K562 (cell line): ENCODE results near the gene CRIP1. TPM values are rescaled to one million over a fixed set of nuclear protein-coding genes. Genes with fewer than 3 reads are reported as not detected.

Experiments
- ATAC-seq: fragments of 200-7000 bp; cut with Tn5 transposase; 3 replicates; pipeline ENCODE4 v1.9.1; 2020; ENCODE audit warnings: moderate library complexity
- BruUV-seq: library from RNA; stranded (reverse); fragments of 400-500 nt; replicated peaks from 2 replicates; lab custom pipeline; 2021; lab: Mats Ljungman, UMichigan
- CTCF ChIA-PET: fragments of 300-600 bp; formaldehyde crosslinking; extraction: SDS; loops from one replicate; lab custom pipeline; 2021; ENCODE audit warnings: low intra/inter-chr PET ratio; lab: Yijun Ruan, JAX
- POLR2A ChIA-PET: fragments of 300-600, 350-650 bp; sonication (Branson Sonifier 250); formaldehyde crosslinking; extraction: SDS; loops from one replicate; lab custom pipeline; 2021; ENCODE audit warnings: antibody characterized with exemption, inconsistent platforms; lab: Yijun Ruan, JAX
- DNase-seq, 4 experiments: peaks; one replicate each; pipeline versions ENCODE4 v3.0.0 to v3.0.0-alpha.2; 2011 to 2018; ENCODE audit warnings: low spot score in 3 of 4, mixed read lengths in 3 of 4; ENCODE audit errors: extremely low read depth in 1 of 4
- FAIRE-seq: peaks from 2 replicates; lab custom pipeline; 2011; peaks lifted over from hg19 to GRCh38; lab: Jason Lieb, UNC
- H2AFZ ChIP-seq: 2 replicates; pipeline ENCODE4 v1.6.0; 2011; ENCODE audit warnings: low read depth, low read length, control low read depth, inconsistent platforms
- H3K27ac ChIP-seq: fragments of 200-600 bp; 3 replicates; pipeline ENCODE4 v1.8.0; 2011; ENCODE audit warnings: low read depth, mild to moderate bottlenecking, control low read depth, inconsistent platforms, low read length, moderate library complexity, mixed read lengths; ENCODE audit errors: extremely low read depth
- H3K27me3 ChIP-seq, 2 experiments: fragments of 300-600 bp in 1 of 2; 2 replicates in 1 of 2; 3 replicates in 1 of 2; pipeline versions ENCODE4 v1.6.0 to v1.8.0; 2011; ENCODE audit warnings: inconsistent platforms in 2 of 2, low read length in 2 of 2, mild to moderate bottlenecking in 1 of 2, mixed read lengths in 1 of 2, moderate library complexity in 1 of 2; ENCODE audit not compliant: control insufficient read depth in 2 of 2, insufficient read depth in 2 of 2
- H3K36me3 ChIP-seq: fragments of 300-600 bp; 3 replicates; pipeline ENCODE4 v1.8.0; 2011; ENCODE audit warnings: mild to moderate bottlenecking, low read length, inconsistent platforms; ENCODE audit not compliant: control insufficient read depth, insufficient read depth
- H3K4me1 ChIP-seq, 2 experiments: fragments of 200-600 bp in 1 of 2; replicated peaks in 1 of 2; 2 replicates in 1 of 2; 3 replicates in 1 of 2; pipeline versions ENCODE4 v1.5.1 to v1.8.0; 2011; ENCODE audit warnings: inconsistent platforms in 2 of 2, low read length in 2 of 2, mild to moderate bottlenecking in 1 of 2, mixed read lengths in 1 of 2, moderate library complexity in 1 of 2; ENCODE audit not compliant: control insufficient read depth in 2 of 2, insufficient read depth in 2 of 2
- H3K4me2 ChIP-seq: 2 replicates; pipeline ENCODE4 v1.6.1; 2011; ENCODE audit warnings: low read length, control low read depth, inconsistent platforms, mixed read lengths; ENCODE audit not compliant: insufficient read depth
- H3K4me3 ChIP-seq: fragments of 200-600 bp; sonication (generic), shearing (Covaris generic); 2 replicates; pipeline ENCODE4 v1.5.1; 2016; ENCODE audit warnings: control low read depth, inconsistent platforms
- H3K79me2 ChIP-seq: fragments of 200-600 bp; 3 replicates; pipeline ENCODE4 v1.8.0; 2011; ENCODE audit warnings: low read length, inconsistent platforms; ENCODE audit not compliant: control insufficient read depth, insufficient read depth
- H3K9ac ChIP-seq, 2 experiments: 2 replicates each; pipeline versions ENCODE4 v1.6.0 to v1.6.1; 2011; ENCODE audit warnings: low read depth in 2 of 2, low read length in 2 of 2, control low read depth in 1 of 2, inconsistent platforms in 1 of 2, mild to moderate bottlenecking in 1 of 2, mixed read lengths in 1 of 2; ENCODE audit not compliant: insufficient read depth in 1 of 2
- H3K9me1 ChIP-seq: one replicate; pipeline ENCODE4 v1.6.0; 2011; ENCODE audit warnings: inconsistent platforms, mild to moderate bottlenecking, low read length, moderate library complexity; ENCODE audit not compliant: control insufficient read depth, insufficient read depth
- H3K9me3 ChIP-seq: replicated peaks from 2 replicates; pipeline ENCODE4 v1.5.1; 2011; ENCODE audit warnings: low read depth, low read length, inconsistent platforms; ENCODE audit not compliant: control insufficient read depth, insufficient read depth
- H4K20me1 ChIP-seq: replicated peaks from 2 replicates; pipeline ENCODE4 v1.6.1; 2011; ENCODE audit warnings: low read length, inconsistent platforms, mixed read lengths; ENCODE audit not compliant: control insufficient read depth, insufficient read depth
- ATF7 ChIP-seq: fragments of 450-650 bp; IDR thresholded peaks from 2 replicates; pipeline ENCODE4 v1.7.1; 2014; ENCODE audit warnings: mild to moderate bottlenecking, moderate library complexity
- BMI1 ChIP-seq: fragments of 150-350 bp; IDR thresholded peaks from 2 replicates; pipeline ENCODE4 v1.6.1; 2014; ENCODE audit warnings: low read length
- CBFB ChIP-seq: sonication (generic); formaldehyde crosslinking; IDR thresholded peaks from 2 replicates; pipeline ENCODE4 v1.4.0; 2020; ENCODE audit warnings: mild to moderate bottlenecking, missing genetic modification reagents
- CBX8 ChIP-seq: fragments of 200-600 bp; sonication (generic); IDR thresholded peaks from 2 replicates; pipeline ENCODE4 v1.6.1; 2012; ENCODE audit warnings: borderline replicate concordance, mixed run types, low read depth, mild to moderate bottlenecking, moderate library complexity, mixed read lengths, low read length, control low read depth, inconsistent platforms; ENCODE audit not compliant: poor library complexity, severe bottlenecking; ENCODE audit errors: extremely low read depth
- HOXB6 ChIP-seq: fragments of 250-450 bp; sonication (Bioruptor Pico); IDR thresholded peaks from 2 replicates; pipeline ENCODE4 v1.5.1; 2022; ENCODE audit warnings: mild to moderate bottlenecking, borderline replicate concordance
- RAD51 ChIP-seq: fragments of 450-650 bp; IDR thresholded peaks from 2 replicates; pipeline ENCODE4 v1.7.1; 2016; ENCODE audit warnings: low read depth, mild to moderate bottlenecking, borderline replicate concordance
- ZNF431 ChIP-seq: sonication (generic); formaldehyde crosslinking; IDR thresholded peaks from 2 replicates; pipeline ENCODE4 v1.8.0; 2022; ENCODE audit warnings: mild to moderate bottlenecking, missing genetic modification reagents
- WGBS: fragments of 100-300 bp; shearing (Covaris generic); methylation state at CpG from one replicate; pipeline ENCODE4 v1.1.6; 2016; ENCODE audit warnings: low coverage, mixed read lengths; ENCODE audit not compliant: insufficient coverage; ENCODE audit errors: missing lambda C conversion rate; 5-methylcytosine and 5-hydroxymethylcytosine counted together
- in situ Hi-C: fragments of 300-500 bp; cut with MboI; formaldehyde crosslinking; loops from 4 replicates; pipeline ENCODE4 v1.15.0; 2018; ENCODE audit warnings: inconsistent platforms, mixed read lengths
- intact Hi-C: fragments of 100-400 bp; cut with micrococcal nuclease; formaldehyde crosslinking; loops from 2 replicates; pipeline ENCODE4 v1.14.2; 2022
- polyA plus RNA-seq, 8 experiments: library from polyadenylated mRNA; depleted of rRNA in 4 of 8; stranded (reverse) in 5 of 8; unstranded in 3 of 8; fragments of >200 nt; fragmentation: Nextera tagmentation in 2 of 8; fragmentation: Illumina TruSeq in 1 of 8; extraction: Ambion mirVana in 2 of 8; extraction: Trizol in 1 of 8; gene quantifications; 2 replicates each; pipeline versions ENCODE4 v1.2.1 to v1.2.3, GENCODE V29; 2011 to 2014; ENCODE audit warnings: inconsistent platforms in 1 of 8, missing spikeins in 1 of 8
- total RNA-seq, 7 experiments: library from RNA; depleted of rRNA in 6 of 7; stranded (reverse); fragments of >200 nt in 6 of 7; fragmentation: Illumina TruSeq in 2 of 7; extraction: Trizol in 2 of 7; gene quantifications; 2 replicates each; pipeline versions ENCODE4 v1.2.1 to v1.2.3, GENCODE V29; 2011 to 2021; ENCODE audit warnings: low replicate concordance in 1 of 7
- TF ChIP-seq, protein P1 (sequence below), 2 experiments: fragments of 450-650 bp; conservative IDR thresholded peaks; 2 replicates each; pipeline ENCODE4 v1.6.1; 2017; ENCODE audit warnings: mild to moderate bottlenecking in 2 of 2, moderate library complexity in 2 of 2
- TF ChIP-seq, protein P2 (sequence below): sonication (generic); formaldehyde crosslinking; IDR thresholded peaks from 2 replicates; pipeline ENCODE4 v1.8.1; 2023; ENCODE audit warnings: mild to moderate bottlenecking, missing genetic modification reagents

The CRIP1 gene
- total and polyA plus RNA-seq, 9 of the 15 experiments (the other 6 are each of a cell fraction or from before 2014, with no cell fraction given), result 0.11 to 0.58 (median 0.14) TPM; not detected in 6

DNA sequence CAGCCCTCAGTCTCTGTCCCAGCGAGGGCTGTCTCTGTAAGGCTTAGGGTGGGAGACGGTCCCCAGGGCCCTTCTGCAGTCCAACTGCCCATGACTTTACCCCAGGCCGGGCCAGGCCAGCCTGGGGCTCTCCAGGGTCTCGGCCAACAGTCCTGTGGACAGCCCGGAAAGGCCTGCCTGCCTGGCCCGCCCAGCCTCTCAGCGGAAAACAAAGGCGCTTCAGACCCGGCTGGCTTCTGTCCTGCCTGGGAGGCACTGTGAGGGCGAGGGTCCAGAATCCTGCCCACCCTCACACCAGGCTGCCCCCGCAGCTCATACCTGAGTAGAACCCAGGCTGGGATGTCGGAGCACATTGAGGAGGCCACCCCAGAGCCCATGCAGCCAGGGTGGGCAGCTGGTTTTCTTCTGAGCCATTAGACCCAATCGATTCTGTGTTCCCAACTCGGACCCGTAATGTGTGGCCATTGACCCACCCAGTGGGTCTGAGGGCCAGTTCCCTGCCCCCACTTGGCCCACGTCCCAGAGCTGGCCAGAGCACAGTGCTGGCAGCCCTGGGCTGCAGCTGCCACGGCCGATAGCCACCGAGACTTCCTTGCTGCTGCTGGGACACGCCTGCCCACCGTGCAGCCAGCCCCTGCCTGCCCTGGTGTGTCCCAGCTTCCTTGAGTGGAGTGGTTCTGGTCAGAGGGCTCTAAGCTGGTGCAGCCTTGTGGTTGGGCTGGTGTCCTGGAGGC lies 10.4 kb upstream of the CRIP1 start:
- ChIA-PET CTCF (no interaction called here), POLR2A (no interaction called here)
- peaks cover 0 to 7% of the 10 kb centered on the region in 2 experiments; a peak in 1 of 5 replicates for H3K27me3 ChIP-seq
- DNase-seq, result no peak
- 48% methylated on average over 4 of the region's 21 CpGs for WGBS
- intact Hi-C loops (loop anchor here (10.0 kb wide), 1 partner anchor 49 kb away; the partner anchor contains the start of gene TMEM121), in situ Hi-C loops (no loop called here)
- no peaks in the 10 kb centered on the region for H3K36me3 ChIP-seq
- H3K79me2 ChIP-seq, result no peaks in the 10 kb centered on the region
- no peaks in the 10 kb centered on the region for H3K9me3 ChIP-seq
- TF ChIP-seq BMI1 (no peak), ZNF431 (CRISPR knock-in tag) (no peak)
- no peaks in the 10 kb centered on the region for H3K9me1 ChIP-seq
- H3K4me3 ChIP-seq, result no peak overlapping the region
- H4K20me1 ChIP-seq, result no peaks in the 10 kb centered on the region; the same call in 1 of the 2 replicates
- H3K4me2 ChIP-seq, result no peak overlapping the region
- no TSS peak for BruUV-seq
- peaks cover 0 to 92% of the 10 kb centered on the region in 2 experiments; a peak in 4 of 5 replicates for H3K4me1 ChIP-seq
- no peak overlapping the region for H3K27ac ChIP-seq
- FAIRE-seq, result no peak
- no peak overlapping the region; a peak in 1 of 4 replicates for H3K9ac ChIP-seq
- no peak for ATAC-seq
- H2AFZ ChIP-seq, result no peak overlapping the region

DNA sequence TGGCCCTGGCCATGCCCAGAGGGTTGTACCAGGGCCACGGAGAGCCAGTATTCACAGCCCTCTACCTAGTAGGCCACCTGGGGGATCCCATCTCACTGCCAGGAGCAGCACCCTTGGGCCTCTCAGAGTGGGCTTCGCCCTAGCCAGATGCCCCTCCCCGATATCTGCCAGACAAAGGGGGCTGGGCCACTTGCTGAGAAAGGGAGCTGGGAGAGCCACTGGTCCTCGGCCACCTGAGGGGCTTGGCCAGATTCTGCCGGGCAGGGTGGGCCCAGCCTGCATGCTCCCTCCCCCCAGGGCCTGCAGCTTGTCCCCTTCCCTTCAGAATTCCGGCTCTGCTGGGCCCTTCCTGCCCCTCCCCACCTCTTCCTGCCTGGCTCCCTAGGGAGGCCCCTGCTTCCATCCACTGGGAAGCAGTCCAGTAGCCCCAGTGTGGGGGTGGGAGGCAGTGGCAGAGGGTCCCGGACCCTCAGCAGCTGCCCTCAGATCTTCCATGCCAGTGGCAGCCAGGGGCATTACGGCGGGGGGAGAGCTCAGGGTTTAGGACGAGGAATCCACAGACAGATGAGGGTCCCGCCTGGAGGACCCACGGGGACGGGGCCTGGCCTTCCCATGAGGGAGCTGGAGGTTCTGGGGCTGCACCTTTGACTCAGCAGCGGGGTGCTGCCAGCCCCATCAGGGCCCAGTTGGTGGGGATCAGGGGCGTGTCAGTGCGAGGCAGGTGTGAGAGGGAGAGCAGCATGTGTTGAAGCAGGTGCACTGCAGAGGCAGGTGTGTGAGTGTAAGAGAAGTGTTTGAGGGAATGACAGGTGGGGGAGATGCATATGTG lies 9.6 kb upstream of the CRIP1 start:
- DNase-seq (no peak), ATAC-seq (no peak), FAIRE-seq (no peak)
- WGBS, result 58% methylated on average over 11 of the region's 16 CpGs
- no peaks in the 10 kb centered on the region for H3K9me1 ChIP-seq
- in situ Hi-C loops, result no loop called here
- ChIA-PET CTCF (no interaction called here), POLR2A (no interaction called here)
- H3K4me1 ChIP-seq, result peaks cover 2 to 94% of the 10 kb centered on the region in 2 experiments
- H3K9ac ChIP-seq, result no peak overlapping the region
- no peaks in the 10 kb centered on the region for H3K36me3 ChIP-seq
- no TSS peak for BruUV-seq
- peaks cover 0 to 7% of the 10 kb centered on the region in 2 experiments; a peak in 1 of 5 replicates for H3K27me3 ChIP-seq
- no peaks in the 10 kb centered on the region for H3K79me2 ChIP-seq
- H4K20me1 ChIP-seq, result no peaks in the 10 kb centered on the region; the same call in 1 of the 2 replicates
- H3K4me3 ChIP-seq, result no peak overlapping the region
- no peak overlapping the region for H3K27ac ChIP-seq
- intact Hi-C loops, result loop anchor here (10.0 kb wide), 1 partner anchor 48 kb away; the partner anchor contains the start of gene TMEM121
- H3K9me3 ChIP-seq, result no peaks in the 10 kb centered on the region
- no peak overlapping the region for H3K4me2 ChIP-seq
- no peak overlapping the region for H2AFZ ChIP-seq
- TF ChIP-seq ATF7 (no peak), HOXB6 (CRISPR knock-in tag) (no peak), RAD51 (no peak), CBFB (no peak), CBX8 (no peak)
- TF ChIP-seq, protein P1, sequence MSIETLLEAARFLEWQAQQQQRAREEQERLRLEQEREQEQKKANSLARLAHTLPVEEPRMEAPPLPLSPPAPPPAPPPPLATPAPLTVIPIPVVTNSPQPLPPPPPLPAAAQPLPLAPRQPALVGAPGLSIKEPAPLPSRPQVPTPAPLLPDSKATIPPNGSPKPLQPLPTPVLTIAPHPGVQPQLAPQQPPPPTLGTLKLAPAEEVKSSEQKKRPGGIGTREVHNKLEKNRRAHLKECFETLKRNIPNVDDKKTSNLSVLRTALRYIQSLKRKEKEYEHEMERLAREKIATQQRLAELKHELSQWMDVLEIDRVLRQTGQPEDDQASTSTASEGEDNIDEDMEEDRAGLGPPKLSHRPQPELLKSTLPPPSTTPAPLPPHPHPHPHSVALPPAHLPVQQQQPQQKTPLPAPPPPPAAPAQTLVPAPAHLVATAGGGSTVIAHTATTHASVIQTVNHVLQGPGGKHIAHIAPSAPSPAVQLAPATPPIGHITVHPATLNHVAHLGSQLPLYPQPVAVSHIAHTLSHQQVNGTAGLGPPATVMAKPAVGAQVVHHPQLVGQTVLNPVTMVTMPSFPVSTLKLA (conservative IDR thresholded peaks at IDR 0.05), result no peak
- TF ChIP-seq, protein P2, sequence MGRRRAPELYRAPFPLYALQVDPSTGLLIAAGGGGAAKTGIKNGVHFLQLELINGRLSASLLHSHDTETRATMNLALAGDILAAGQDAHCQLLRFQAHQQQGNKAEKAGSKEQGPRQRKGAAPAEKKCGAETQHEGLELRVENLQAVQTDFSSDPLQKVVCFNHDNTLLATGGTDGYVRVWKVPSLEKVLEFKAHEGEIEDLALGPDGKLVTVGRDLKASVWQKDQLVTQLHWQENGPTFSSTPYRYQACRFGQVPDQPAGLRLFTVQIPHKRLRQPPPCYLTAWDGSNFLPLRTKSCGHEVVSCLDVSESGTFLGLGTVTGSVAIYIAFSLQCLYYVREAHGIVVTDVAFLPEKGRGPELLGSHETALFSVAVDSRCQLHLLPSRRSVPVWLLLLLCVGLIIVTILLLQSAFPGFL (CRISPR knock-in tag), result no peak
